ENCODE measurements around the gene TIMP2.
A peak's percentile ranks its signal among the peaks of the same experiment; 100 is the strongest.

The TIMP2 gene

GRCh38 chr17:78831688-78832540 is 93.3 kb downstream of the TIMP2 start:
- peak; percentile 21 for DNase-seq

- DNase-seq = no peak
Measured at GRCh38 chr17:78829477-78829876, 95.7 kb downstream of the TIMP2 start.

- no peak for DNase-seq
Measured at GRCh38 chr17:78828470-78829185, 96.6 kb downstream of the TIMP2 start.

GRCh38 chr17:78826836-78827509 is 98.2 kb downstream of the TIMP2 start:
- no peak for DNase-seq

- DNase-seq = no peak
Measured at GRCh38 chr17:78826421-78826820, 98.8 kb downstream of the TIMP2 start.

- DNase-seq = no peak
Measured at GRCh38 chr17:78825696-78826095, 99.5 kb downstream of the TIMP2 start.

- DNase-seq = no peak
Measured at GRCh38 chr17:78824240-78824639, 100.9 kb downstream of the TIMP2 start.

- no peak for DNase-seq
Measured at GRCh38 chr17:78823282-78824046, 101.7 kb downstream of the TIMP2 start.

GRCh38 chr17:78822552-78822951 is 102.6 kb downstream of the TIMP2 start:
- DNase-seq = no peak

- no peak for DNase-seq
Measured at GRCh38 chr17:78821961-78822360, 103.2 kb downstream of the TIMP2 start.

- DNase-seq = no peak
Measured at GRCh38 chr17:78820841-78821240, 104.3 kb downstream of the TIMP2 start.

GRCh38 chr17:78819806-78820792 is 105.1 kb downstream of the TIMP2 start:
- no peak for DNase-seq

GRCh38 chr17:78819402-78819801 is 105.8 kb downstream of the TIMP2 start:
- DNase-seq = no peak

GRCh38 chr17:78818932-78819331 is 106.3 kb downstream of the TIMP2 start:
- no peak for DNase-seq

GRCh38 chr17:78818152-78818846 is 106.9 kb downstream of the TIMP2 start:
- no peak for DNase-seq

- DNase-seq = no peak
Measured at GRCh38 chr17:78817123-78817522, 108.1 kb downstream of the TIMP2 start.

GRCh38 chr17:78815696-78816095 is 109.5 kb downstream of the TIMP2 start:
- DNase-seq = no peak

GRCh38 chr17:78812855-78813254 is 112.3 kb downstream of the TIMP2 start:
- no peak for DNase-seq

GRCh38 chr17:78808163-78808562 is 117.0 kb downstream of the TIMP2 start:
- no peak for DNase-seq

GRCh38 chr17:78806451-78806850 is 118.7 kb downstream of the TIMP2 start:
- no peak for DNase-seq

GRCh38 chr17:78805301-78805700 is 119.9 kb downstream of the TIMP2 start:
- no peak for DNase-seq

Data from COR-L47 (cell line).